A549 (cell line): ENCODE measurements around the gene ZNF418. TPM values are rescaled to one million over a fixed set of nuclear protein-coding genes. Genes with fewer than 3 reads are reported as not detected.
"Not testable (repeated sequence)": the region's sequence is repeated elsewhere in the genome, so short reads cannot be mapped to it uniquely, and the experiment has no call there.

Source experiments
- ATAC-seq, 2 experiments: fragments of 200-7000 bp in 1 of 2; fragments of >200 bp in 1 of 2; cut with Nextera tagmentation in 1 of 2; cut with Tn5 transposase in 1 of 2; 3 replicates each; pipeline versions ENCODE4 v1.8.0 to v1.9.1; 2018 to 2020; ENCODE audit warnings: mild to moderate bottlenecking in 1 of 2, moderate library complexity in 1 of 2
- CTCF ChIA-PET: fragments of 300-600 bp; sonication (Branson Sonifier 250); formaldehyde crosslinking; extraction: SDS; loops from one replicate; lab custom pipeline; 2021; ENCODE audit warnings: antibody characterized with exemption, inconsistent platforms; lab: Yijun Ruan, JAX
- POLR2A ChIA-PET: fragments of 350-600 bp; formaldehyde crosslinking; extraction: SDS; loops from one replicate; lab custom pipeline; 2021; ENCODE audit warnings: antibody characterized with exemption, inconsistent platforms; lab: Yijun Ruan, JAX
- DNase-seq, 2 experiments: peaks; one replicate each; pipeline versions ENCODE4 v3.0.0 to v3.0.0-alpha.2; 2011 to 2016; ENCODE audit warnings: low read depth in 1 of 2, low spot score in 1 of 2
- FAIRE-seq: peaks from 2 replicates; lab custom pipeline; 2011; peaks lifted over from hg19 to GRCh38; lab: Jason Lieb, UNC
- H3K27ac ChIP-seq, 2 experiments: fragments of >200 bp; sonication (Bioruptor Twin); formaldehyde crosslinking; 3 replicates each; pipeline ENCODE4 v1.5.1; 2016 to 2017
- H3K4me1 ChIP-seq: fragments of >200 bp; sonication (Bioruptor Twin); formaldehyde crosslinking; 3 replicates; pipeline ENCODE4 v1.6.1; 2016
- H3K4me2 ChIP-seq: fragments of >200 bp; sonication (Bioruptor Twin); formaldehyde crosslinking; 3 replicates; pipeline ENCODE4 v1.6.1; 2016
- H3K4me3 ChIP-seq: fragments of >200 bp; sonication (Bioruptor Twin); formaldehyde crosslinking; 3 replicates; pipeline ENCODE4 v1.5.1; 2016
- H3K9me3 ChIP-seq: fragments of >200 bp; sonication (Bioruptor Twin); formaldehyde crosslinking; 3 replicates; pipeline ENCODE4 v1.6.1; 2016
- CHD4 ChIP-seq: fragments of 200-600 bp; sonication (generic); IDR thresholded peaks from 2 replicates; pipeline ENCODE4 v1.6.1; 2016; ENCODE audit warnings: antibody characterized with exemption, mild to moderate bottlenecking, borderline replicate concordance
- EHMT2 ChIP-seq: fragments of 200-600 bp; sonication (generic); IDR thresholded peaks from 2 replicates; pipeline ENCODE4 v1.6.1; 2016; ENCODE audit warnings: antibody characterized with exemption, low read depth, mild to moderate bottlenecking, moderate library complexity
- HOXB13 ChIP-seq: fragments of 250-450 bp; sonication (Bioruptor Pico); IDR thresholded peaks from 2 replicates; pipeline ENCODE4 v1.5.0; 2020; ENCODE audit warnings: low read depth, mild to moderate bottlenecking, moderate library complexity
- HOXB5 ChIP-seq: fragments of 250-450 bp; sonication (Bioruptor Pico); IDR thresholded peaks from 2 replicates; pipeline ENCODE4 v1.5.0; 2020; ENCODE audit warnings: mild to moderate bottlenecking, moderate library complexity
- MAFK ChIP-seq: fragments of 450-650 bp; IDR thresholded peaks from 2 replicates; pipeline ENCODE4 v1.6.1; 2014; ENCODE audit not compliant: partially characterized antibody
- MAZ ChIP-seq: fragments of 150-350 bp; IDR thresholded peaks from 2 replicates; pipeline ENCODE4 v1.6.1; 2014; ENCODE audit warnings: antibody characterized with exemption, low read depth, low read length, borderline replicate concordance
- MYC ChIP-seq: IDR thresholded peaks from 2 replicates; pipeline ENCODE4 v1.6.1; 2012; ENCODE audit warnings: mild to moderate bottlenecking, inconsistent platforms, low read length, improper control_type of control experiment, borderline replicate concordance
- POLR2A ChIP-seq: IDR thresholded peaks from 2 replicates; pipeline ENCODE4 v1.6.1; 2012; ENCODE audit warnings: mild to moderate bottlenecking, low read length
- POLR2AphosphoS2 ChIP-seq: conservative IDR thresholded peaks from 2 replicates; pipeline ENCODE4 v1.6.1; 2012; ENCODE audit warnings: low read length, improper control_type of control experiment, inconsistent platforms
- RNF2 ChIP-seq: fragments of 200-600 bp; sonication (generic); IDR thresholded peaks from 2 replicates; pipeline ENCODE4 v1.6.1; 2016; ENCODE audit warnings: low read depth, mild to moderate bottlenecking, antibody characterized with exemption, moderate library complexity, borderline replicate concordance
- TFCP2L1 ChIP-seq: fragments of 250-450 bp; sonication (Bioruptor Pico); IDR thresholded peaks from 2 replicates; pipeline ENCODE4 v1.5.0; 2021; ENCODE audit warnings: mild to moderate bottlenecking
- ZC3H11A ChIP-seq: fragments of 450-650 bp; IDR thresholded peaks from 2 replicates; pipeline ENCODE4 v1.6.1; 2014; ENCODE audit warnings: antibody characterized with exemption, mild to moderate bottlenecking
- ZFP36 ChIP-seq: fragments of 450-650 bp; IDR thresholded peaks from 2 replicates; pipeline ENCODE4 v1.6.1; 2014; ENCODE audit warnings: borderline replicate concordance; ENCODE audit not compliant: partially characterized antibody
- ZSCAN20 ChIP-seq: fragments of 250-450 bp; sonication (Bioruptor Pico); IDR thresholded peaks from 2 replicates; pipeline ENCODE4 v1.8.0; 2022; ENCODE audit warnings: mild to moderate bottlenecking, moderate library complexity
- WGBS: methylation state at CpG from one replicate; pipeline ENCODE4 v1.1.6; 2017; ENCODE audit errors: missing lambda C conversion rate; 5-methylcytosine and 5-hydroxymethylcytosine counted together
- polyA plus RNA-seq, 4 experiments: library from polyadenylated mRNA; depleted of rRNA in 3 of 4; stranded (reverse); fragments of >200 nt; fragmentation: RNase III in 1 of 4; extraction: RNeasy Plus Mini Kit Qiagen cat#74134 plus additional on column Dnase treatment in 1 of 4; gene quantifications; 2 replicates in 3 of 4; 3 replicates in 1 of 4; pipeline ENCODE4 v1.2.3, GENCODE V29; 2011 to 2017
- TF ChIP-seq, protein P1 (sequence below): IDR thresholded peaks from 2 replicates; pipeline ENCODE4 v1.6.1; 2012
- TF ChIP-seq, protein P2 (sequence below): fragments of >200 bp; sonication (Bioruptor Twin); formaldehyde crosslinking; IDR thresholded peaks from 3 replicates; pipeline ENCODE4 v1.6.1; 2016
- TF ChIP-seq, protein P3 (sequence below): fragments of 200-600 bp; sonication (generic); IDR thresholded peaks from 2 replicates; pipeline ENCODE4 v1.6.1; 2016; ENCODE audit warnings: antibody characterized with exemption, mild to moderate bottlenecking, moderate library complexity
- TF ChIP-seq, protein P4 (sequence below): IDR thresholded peaks from 2 replicates; pipeline ENCODE4 v1.6.1; 2012; ENCODE audit warnings: low read depth, borderline replicate concordance
- TF ChIP-seq, protein P5 (sequence below): fragments of 250-450 bp; sonication (Bioruptor Pico); IDR thresholded peaks from 2 replicates; pipeline ENCODE4 v1.5.0; 2021; ENCODE audit warnings: mild to moderate bottlenecking, moderate library complexity, borderline replicate concordance
- TF ChIP-seq, protein P6 (sequence below): fragments of 150-350 bp; IDR thresholded peaks from 2 replicates; pipeline ENCODE4 v1.6.1; 2014; ENCODE audit warnings: low read depth, mild to moderate bottlenecking, low read length

ZNF418 gene
- polyA plus RNA-seq, 2 of the 4 experiments (the other 2 are of a cell fraction) = 1.8 to 3.2 TPM

DNA sequence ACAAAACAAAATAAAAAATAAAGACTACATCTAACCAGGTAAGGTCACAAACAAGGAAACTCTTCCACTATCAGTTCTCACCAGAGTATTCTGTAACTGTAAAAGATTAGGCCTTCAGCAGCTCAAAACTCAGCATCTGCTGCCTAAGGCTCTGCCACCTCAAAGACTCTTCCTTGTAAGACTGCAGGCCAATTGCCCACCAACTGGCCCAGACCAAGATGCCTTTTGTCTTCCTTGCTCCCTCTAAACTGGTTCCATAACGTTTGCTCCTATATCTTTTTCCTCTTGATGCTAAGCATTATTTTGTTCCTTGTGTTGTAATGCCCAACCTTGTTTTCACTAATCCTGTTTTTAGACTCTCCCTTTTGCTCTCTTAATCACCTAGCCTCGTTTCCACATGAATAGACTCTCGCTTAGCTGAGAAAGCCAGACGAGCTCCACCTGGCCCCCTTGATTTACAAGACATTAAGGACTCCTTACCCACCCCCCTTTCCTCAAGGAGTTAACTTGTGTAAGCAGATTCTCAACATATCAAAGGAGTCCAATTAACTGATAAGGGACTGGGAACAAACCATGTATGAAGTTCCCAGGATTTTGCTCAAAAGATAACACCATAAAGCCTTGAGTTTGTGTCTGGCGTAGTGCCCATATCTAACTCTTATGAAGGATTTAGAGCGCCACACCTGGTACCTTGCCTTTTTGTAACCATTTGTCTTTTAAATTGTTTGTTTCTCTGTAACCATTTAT is 47.8 kb downstream of the ZNF418 start (continued):
- TF ChIP-seq EHMT2 = no peak
- TF ChIP-seq, protein P1, sequence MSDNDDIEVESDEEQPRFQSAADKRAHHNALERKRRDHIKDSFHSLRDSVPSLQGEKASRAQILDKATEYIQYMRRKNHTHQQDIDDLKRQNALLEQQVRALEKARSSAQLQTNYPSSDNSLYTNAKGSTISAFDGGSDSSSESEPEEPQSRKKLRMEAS = no peak
- no peak for TF ChIP-seq TFCP2L1
- TF ChIP-seq HOXB13 (CRISPR knock-in tag) = no peak
- TF ChIP-seq, protein P2, sequence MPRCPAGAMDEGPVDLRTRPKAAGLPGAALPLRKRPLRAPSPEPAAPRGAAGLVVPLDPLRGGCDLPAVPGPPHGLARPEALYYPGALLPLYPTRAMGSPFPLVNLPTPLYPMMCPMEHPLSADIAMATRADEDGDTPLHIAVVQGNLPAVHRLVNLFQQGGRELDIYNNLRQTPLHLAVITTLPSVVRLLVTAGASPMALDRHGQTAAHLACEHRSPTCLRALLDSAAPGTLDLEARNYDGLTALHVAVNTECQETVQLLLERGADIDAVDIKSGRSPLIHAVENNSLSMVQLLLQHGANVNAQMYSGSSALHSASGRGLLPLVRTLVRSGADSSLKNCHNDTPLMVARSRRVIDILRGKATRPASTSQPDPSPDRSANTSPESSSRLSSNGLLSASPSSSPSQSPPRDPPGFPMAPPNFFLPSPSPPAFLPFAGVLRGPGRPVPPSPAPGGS = no peak
- TF ChIP-seq, all 56 proteins: peak for 0

DNA sequence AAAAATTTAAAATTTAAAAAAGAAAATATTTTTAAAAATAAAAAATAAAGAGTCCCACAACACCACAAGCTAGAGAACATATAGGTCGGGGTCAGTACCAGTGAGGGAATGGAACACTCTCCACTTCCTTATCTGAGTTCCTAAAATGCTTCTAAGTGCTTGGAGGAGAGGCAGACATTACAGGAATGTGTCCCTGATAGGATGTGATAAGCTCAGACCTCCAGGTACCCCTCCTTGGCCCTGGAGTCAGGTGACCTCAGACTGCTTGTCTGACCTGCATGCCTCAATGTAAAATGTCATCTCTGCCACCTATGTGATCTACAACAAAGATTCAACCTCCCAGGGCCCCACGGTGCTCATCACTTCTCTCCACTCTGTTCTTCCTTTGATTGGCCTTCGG is 49.2 kb downstream of the ZNF418 start:
- no peaks in the 10 kb centered on the region for H3K4me1 ChIP-seq
- POLR2A ChIA-PET = no interaction called here
- FAIRE-seq (no peak), DNase-seq (no peak), ATAC-seq (no peak)
- H3K27ac ChIP-seq = no peak overlapping the region
- 84% methylated on average over 3 of the region's 3 CpGs for WGBS
- TF ChIP-seq CHD4 (no peak), POLR2A (no peak), ZSCAN20 (no peak), HOXB5 (CRISPR knock-in tag) (no peak), ZC3H11A (no peak), MAZ (no peak), ZFP36 (no peak), POLR2AphosphoS2 (no peak), MYC (no peak), HOXB13 (CRISPR knock-in tag) (no peak), RNF2 (no peak), MAFK (no peak)
- TF ChIP-seq, protein P3, sequence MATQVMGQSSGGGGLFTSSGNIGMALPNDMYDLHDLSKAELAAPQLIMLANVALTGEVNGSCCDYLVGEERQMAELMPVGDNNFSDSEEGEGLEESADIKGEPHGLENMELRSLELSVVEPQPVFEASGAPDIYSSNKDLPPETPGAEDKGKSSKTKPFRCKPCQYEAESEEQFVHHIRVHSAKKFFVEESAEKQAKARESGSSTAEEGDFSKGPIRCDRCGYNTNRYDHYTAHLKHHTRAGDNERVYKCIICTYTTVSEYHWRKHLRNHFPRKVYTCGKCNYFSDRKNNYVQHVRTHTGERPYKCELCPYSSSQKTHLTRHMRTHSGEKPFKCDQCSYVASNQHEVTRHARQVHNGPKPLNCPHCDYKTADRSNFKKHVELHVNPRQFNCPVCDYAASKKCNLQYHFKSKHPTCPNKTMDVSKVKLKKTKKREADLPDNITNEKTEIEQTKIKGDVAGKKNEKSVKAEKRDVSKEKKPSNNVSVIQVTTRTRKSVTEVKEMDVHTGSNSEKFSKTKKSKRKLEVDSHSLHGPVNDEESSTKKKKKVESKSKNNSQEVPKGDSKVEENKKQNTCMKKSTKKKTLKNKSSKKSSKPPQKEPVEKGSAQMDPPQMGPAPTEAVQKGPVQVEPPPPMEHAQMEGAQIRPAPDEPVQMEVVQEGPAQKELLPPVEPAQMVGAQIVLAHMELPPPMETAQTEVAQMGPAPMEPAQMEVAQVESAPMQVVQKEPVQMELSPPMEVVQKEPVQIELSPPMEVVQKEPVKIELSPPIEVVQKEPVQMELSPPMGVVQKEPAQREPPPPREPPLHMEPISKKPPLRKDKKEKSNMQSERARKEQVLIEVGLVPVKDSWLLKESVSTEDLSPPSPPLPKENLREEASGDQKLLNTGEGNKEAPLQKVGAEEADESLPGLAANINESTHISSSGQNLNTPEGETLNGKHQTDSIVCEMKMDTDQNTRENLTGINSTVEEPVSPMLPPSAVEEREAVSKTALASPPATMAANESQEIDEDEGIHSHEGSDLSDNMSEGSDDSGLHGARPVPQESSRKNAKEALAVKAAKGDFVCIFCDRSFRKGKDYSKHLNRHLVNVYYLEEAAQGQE = no peak
- TF ChIP-seq, protein P4, sequence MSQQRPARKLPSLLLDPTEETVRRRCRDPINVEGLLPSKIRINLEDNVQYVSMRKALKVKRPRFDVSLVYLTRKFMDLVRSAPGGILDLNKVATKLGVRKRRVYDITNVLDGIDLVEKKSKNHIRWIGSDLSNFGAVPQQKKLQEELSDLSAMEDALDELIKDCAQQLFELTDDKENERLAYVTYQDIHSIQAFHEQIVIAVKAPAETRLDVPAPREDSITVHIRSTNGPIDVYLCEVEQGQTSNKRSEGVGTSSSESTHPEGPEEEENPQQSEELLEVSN = no peak
- TF ChIP-seq, protein P5, sequence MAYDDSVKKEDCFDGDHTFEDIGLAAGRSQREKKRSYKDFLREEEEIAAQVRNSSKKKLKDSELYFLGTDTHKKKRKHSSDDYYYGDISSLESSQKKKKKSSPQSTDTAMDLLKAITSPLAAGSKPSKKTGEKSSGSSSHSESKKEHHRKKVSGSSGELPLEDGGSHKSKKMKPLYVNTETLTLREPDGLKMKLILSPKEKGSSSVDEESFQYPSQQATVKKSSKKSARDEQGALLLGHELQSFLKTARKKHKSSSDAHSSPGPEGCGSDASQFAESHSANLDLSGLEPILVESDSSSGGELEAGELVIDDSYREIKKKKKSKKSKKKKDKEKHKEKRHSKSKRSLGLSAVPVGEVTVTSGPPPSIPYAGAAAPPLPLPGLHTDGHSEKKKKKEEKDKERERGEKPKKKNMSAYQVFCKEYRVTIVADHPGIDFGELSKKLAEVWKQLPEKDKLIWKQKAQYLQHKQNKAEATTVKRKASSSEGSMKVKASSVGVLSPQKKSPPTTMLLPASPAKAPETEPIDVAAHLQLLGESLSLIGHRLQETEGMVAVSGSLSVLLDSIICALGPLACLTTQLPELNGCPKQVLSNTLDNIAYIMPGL (CRISPR knock-in tag) = no peak
- TF ChIP-seq, protein P6, sequence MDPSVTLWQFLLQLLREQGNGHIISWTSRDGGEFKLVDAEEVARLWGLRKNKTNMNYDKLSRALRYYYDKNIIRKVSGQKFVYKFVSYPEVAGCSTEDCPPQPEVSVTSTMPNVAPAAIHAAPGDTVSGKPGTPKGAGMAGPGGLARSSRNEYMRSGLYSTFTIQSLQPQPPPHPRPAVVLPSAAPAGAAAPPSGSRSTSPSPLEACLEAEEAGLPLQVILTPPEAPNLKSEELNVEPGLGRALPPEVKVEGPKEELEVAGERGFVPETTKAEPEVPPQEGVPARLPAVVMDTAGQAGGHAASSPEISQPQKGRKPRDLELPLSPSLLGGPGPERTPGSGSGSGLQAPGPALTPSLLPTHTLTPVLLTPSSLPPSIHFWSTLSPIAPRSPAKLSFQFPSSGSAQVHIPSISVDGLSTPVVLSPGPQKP = no peak
- CTCF ChIA-PET = no interaction called here
- no peak overlapping the region for H3K4me3 ChIP-seq
- H3K4me2 ChIP-seq = no peak overlapping the region
- peaks cover 76% of the 10 kb centered on the region for H3K9me3 ChIP-seq

DNA sequence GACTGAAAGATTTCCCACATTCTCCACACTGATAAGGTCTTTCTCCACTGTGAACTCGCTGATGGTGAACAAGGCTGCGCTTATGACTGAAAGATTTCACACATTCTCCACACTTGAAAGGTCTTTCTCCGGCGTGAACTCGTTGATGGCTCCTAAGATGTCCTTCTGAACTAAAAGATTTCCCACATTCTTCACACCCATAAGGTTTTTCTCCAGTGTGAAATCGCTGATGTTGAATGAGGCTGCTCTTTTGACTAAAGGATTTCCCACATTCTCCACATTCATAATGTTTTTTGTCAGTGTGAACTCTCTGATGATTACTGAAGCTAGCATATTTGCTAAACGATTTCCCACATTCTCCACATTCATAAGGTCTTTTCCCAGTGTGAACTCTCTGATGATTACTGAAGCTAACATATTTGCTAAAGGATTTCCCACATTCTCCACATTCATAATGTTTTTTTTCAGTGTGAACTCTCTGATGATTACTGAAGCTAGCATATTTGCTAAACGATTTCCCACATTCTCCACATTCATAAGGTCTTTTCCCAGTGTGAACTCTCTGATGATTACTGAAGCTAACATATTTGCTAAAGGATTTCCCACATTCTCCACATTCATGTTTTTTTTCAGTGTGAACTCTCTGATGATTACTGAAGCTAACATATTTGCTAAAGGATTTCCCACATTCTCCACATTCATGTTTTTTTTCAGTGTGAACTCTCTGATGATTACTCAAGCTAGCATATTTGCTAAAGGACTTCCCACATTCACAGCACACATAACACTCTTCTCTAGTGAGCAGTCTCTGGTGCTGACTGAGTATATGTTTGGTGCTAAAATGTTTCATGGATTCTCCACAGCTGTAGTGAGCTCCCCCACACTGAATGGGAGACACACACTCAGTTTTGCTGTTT is 61.1 kb downstream of the ZNF418 start:
- H3K4me1 ChIP-seq, DNase-seq, FAIRE-seq, POLR2A ChIA-PET, H3K4me2 ChIP-seq, H3K27ac ChIP-seq, CTCF ChIA-PET, H3K4me3 ChIP-seq, ATAC-seq: not testable (repeated sequence)
- peaks cover 84% of the 10 kb centered on the region for H3K9me3 ChIP-seq
- WGBS = 71% methylated on average over 8 of the region's 8 CpGs
